GM18867 (cell line): ENCODE results near the gene MAMDC4.

Experiments
- ATAC-seq: cut with Tn5 transposase; IDR thresholded peaks from one replicate; pipeline ENCODE4 v1.9.1; 2021; ENCODE audit warnings: mild to moderate bottlenecking, moderate library complexity; ENCODE audit not compliant: unreplicated experiment

The MAMDC4 gene

DNA sequence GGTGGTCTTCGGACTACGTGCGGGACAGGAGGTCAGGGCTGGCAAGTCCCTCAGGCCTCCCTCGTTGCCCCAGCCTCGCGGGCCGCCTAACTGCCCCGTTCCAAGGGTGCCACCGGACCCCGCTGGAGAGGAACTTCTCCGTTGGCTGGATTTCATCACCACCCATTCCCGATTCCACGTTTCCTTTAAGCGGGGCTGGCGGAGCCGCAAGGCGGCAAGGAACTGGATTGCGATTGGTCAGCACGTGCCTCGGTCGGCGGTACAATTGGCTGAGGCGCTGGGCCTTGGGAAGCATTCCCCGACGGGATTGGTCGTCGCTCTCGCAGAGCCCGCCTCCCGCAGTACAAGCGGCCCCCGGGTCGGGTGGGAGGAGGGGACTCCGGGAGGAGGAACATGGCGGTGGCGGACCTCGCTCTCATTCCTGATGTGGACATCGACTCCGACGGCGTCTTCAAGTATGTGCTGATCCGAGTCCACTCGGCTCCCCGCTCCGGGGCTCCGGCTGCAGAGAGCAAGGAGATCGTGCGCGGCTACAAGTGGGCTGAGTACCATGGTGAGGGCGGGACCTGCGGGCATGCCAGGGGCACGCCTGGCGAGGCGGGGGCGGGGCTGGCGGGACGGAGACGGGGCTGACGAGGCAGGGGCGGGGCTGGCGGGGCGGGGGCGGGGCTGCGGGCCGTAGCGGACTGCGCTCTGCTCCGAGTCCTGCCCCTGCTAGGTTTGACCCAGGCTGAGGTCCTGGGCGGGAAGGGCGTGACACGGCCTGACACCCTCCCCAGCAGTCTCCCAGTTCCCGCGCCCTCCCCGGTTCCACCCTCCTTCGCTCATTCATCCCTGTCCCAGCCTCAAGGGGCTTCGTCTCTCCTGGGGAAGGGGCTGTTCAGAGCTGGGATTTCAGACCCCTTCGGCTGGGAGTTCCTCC is 2.8 kb upstream of the MAMDC4 start, which contains the start of gene PHPT1:
PHPT1 (plus strand) TSS at position 372 of the 922 bp plus-strand sequence; CDS start at position 394, 22 bp downstream.
- ATAC-seq = peak; percentile 81

DNA sequence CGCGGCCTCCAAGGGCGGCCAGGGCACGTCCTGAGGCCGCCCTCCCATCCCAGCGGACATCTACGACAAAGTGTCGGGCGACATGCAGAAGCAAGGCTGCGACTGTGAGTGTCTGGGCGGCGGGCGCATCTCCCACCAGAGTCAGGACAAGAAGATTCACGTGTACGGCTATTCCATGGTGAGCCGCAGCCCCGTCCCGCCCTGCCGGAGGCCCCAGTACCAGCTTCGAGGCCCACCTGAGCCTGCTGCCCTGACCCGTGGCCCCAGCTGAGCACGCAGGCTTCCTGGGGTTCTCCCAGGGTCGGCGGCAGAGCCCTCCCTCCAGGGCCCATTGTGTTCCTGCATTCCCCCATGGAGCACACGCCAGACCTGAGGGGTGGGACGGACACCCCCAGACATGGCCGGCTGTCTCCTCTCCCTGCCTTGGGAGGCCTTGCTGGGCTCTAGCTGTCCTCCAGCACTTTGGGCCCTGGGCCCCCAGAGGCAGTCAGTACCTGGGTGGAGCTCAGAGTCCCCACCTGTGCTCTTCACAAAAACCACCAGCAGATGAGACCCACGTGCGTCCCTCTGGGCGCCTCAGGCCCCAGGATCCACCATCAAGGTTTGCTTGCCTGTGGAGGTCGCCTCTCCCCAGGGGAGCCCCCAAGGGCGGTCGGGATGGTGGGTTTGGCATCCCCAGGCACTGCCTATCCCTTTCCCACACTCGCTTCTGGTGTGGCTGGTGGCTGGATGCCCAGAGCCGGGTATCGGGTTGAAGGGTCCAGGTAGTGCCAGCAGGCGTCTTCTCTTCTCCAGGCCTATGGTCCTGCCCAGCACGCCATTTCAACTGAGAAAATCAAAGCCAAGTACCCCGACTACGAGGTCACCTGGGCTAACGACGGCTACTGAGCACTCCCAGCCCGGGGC is 1.9 kb upstream of the MAMDC4 start:
- no peak for ATAC-seq

DNA sequence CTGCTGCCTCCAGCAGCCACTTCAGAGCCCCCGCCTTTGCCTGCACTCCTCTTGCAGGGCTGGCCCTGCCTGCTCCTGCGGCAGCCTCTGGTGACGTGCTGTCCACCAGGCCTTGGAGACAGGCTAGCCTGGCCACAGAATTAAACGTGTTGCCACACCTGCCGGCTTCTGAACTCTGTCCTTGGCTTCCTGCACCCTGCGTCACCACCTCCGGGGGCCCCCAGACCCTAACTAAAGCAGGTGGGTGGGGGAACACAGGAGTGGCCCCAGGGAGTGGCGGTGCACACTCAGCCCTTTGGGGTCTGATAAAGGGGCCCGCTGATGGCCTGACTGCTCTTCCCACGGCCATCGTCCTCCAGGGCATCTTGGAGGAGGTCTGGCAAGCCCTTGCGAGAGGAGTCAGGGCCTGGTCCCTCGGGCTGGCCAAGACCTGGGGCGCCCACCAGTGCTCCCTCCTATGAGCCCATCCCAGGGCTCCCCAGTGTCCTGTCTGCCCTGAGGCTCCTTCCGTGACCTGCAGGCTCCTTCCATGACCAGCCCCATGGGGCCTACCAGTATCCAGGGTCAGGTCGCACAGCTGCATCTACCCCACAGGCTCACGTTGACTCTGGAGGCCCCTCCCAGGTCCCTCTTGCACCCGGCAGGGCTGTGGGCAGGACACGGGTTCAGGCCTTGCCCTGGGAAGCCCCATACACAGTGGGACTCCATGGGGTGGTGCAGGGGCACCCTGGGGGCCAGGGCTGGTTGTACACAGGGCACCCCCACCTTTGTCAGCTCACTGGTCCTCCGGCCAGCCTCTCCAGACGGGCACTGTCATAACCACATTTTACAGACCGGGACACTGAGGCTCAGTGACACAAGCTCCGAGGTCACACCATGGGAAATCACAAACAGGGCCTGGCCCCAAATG is 1.0 kb upstream of the MAMDC4 start:
- ATAC-seq = no peak

DNA sequence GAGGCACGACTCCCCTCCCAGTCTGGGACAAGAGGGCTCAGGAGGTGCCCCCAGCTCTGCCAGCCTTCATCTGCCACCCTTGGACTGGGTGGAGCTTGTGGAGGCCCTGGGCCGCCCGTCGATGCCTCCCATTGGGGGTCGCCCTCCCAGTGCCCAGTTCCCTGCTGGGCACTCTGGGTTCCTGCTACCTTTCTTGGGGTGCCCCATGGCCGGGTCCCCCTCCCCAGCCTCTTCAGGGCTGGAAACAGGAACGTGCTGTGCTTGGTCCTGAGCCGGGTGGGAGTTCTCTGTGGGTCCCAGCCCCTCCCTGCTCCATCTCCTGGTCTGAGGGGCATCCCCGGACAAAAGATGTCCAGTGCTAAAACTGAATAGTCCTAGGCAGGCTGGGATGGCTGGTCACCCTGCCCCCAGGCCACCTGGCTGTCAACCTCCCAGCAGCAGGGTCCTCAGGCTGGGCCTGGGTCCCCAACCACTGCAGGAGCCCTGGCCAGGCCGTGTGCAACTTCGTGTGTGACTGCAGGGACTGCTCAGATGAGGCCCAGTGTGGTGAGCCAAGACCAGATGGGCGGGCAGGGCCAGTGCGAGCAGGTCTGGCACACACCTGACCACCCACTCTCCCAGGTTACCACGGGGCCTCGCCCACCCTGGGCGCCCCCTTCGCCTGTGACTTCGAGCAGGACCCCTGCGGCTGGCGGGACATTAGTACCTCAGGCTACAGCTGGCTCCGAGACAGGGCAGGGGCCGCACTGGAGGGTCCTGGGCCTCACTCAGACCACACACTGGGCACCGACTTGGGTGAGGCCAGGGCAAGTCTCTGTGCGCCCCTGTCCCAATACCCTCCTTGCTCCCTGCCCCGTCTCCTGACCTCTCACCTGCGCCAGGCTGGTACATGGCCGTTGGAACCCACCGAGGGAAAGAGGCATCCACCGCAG is 784 bp downstream of the MAMDC4 start:
- ATAC-seq = no peak

DNA sequence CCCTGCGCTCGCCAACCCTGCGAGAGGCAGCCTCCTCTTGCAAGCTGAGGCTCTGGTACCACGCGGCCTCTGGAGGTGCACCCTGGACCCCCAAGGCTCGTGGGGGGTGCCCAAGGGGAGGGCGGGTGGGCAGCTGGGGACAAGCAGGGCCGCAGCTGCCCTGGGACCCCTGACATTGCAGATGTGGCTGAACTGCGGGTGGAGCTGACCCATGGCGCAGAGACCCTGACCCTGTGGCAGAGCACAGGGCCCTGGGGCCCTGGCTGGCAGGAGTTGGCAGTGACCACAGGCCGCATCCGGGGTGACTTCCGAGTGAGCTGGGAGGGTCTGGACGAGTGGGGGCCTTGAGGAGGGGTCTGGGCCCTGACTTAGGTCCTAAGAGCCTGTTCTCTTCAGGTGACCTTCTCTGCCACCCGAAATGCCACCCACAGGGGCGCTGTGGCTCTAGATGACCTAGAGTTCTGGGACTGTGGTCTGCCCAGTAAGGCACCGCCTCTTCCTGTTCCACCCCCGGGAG is 1.5 kb downstream of the MAMDC4 start:
- no peak for ATAC-seq

DNA sequence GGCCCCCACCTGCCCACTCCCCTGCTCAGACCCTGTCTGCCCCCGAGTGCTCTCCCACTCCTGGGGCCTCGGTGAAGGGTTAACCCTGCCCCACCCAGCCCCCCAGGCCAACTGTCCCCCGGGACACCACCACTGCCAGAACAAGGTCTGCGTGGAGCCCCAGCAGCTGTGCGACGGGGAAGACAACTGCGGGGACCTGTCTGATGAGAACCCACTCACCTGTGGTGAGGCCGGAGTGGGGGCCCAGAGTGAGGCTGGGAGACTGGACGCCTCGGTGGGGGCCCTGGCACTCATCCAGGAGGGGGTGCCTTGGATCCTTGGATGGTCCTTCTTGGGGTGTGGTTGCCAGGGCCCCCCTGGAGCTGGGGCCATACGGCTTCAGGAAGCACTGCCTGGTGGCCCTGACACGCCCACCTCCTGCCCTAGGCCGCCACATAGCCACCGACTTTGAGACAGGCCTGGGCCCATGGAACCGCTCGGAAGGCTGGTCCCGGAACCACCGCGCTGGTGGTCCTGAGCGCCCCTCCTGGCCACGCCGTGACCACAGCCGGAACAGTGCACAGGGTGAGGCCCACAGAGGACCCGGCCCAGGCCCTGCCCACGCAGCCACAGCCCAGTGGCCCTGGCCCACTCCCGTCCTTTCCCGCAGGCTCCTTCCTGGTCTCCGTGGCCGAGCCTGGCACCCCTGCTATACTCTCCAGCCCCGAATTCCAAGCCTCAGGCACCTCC is 2.1 kb downstream of the MAMDC4 start:
- ATAC-seq = no peak

DNA sequence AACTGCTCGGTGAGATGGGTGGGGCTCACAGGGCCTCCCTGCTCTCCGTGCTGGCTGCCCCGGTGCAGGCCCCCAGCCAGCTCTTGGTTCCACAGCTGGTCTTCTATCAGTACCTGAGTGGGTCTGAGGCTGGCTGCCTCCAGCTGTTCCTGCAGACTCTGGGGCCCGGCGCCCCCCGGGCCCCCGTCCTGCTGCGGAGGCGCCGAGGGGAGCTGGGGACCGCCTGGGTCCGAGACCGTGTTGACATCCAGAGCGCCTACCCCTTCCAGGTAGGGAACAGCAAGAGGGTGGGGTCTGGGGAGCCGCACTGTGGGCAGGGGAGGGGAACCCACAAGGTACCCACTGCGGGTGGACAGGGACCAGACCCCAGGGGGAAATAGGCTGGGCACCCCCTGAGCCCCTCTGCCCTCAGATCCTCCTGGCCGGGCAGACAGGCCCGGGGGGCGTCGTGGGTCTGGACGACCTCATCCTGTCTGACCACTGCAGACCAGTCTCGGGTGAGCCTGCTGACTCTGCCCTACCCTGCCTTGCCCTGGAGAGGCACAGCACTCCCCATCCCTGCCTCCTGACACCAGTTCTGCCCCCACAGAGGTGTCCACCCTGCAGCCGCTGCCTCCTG is 2.8 kb downstream of the MAMDC4 start:
- ATAC-seq = no peak

DNA sequence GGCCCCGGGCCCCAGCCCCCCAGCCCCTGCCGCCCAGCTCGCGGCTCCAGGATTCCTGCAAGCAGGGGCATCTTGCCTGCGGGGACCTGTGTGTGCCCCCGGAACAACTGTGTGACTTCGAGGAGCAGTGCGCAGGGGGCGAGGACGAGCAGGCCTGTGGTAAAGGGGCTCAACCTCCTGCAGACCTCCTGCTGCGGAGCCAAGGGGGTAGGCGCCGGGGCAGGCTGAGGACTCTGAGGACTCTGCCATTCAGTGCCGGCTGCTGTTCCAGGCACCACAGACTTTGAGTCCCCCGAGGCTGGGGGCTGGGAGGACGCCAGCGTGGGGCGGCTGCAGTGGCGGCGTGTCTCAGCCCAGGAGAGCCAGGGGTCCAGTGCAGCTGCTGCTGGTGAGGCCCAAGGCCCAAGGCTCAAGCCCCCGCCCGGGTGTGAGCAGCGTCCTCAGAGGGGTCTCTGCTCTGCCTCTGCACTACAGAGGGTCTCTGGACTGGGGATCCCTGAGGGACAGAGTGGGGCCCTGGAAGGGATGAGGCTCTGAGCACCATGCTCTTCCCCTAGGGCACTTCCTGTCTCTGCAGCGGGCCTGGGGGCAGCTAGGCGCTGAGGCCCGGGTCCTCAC is 3.4 kb downstream of the MAMDC4 start:
- no peak for ATAC-seq

DNA sequence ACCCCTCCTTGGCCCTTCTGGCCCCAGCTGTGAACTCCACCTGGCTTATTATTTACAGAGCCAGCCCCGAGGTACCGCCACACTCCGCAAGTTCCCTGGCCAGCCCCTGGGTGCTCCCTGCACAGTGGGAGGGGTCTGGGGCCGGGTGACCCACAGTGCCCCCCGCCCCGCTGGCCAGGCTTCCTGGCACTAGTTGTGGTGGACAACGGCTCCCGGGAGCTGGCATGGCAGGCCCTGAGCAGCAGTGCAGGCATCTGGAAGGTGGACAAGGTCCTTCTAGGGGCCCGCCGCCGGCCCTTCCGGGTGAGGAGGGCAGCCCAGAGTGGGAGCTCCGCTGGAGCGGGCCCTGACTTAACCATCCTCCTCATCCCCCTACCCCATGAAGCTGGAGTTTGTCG is 3.9 kb downstream of the MAMDC4 start:
- no peak for ATAC-seq

DNA sequence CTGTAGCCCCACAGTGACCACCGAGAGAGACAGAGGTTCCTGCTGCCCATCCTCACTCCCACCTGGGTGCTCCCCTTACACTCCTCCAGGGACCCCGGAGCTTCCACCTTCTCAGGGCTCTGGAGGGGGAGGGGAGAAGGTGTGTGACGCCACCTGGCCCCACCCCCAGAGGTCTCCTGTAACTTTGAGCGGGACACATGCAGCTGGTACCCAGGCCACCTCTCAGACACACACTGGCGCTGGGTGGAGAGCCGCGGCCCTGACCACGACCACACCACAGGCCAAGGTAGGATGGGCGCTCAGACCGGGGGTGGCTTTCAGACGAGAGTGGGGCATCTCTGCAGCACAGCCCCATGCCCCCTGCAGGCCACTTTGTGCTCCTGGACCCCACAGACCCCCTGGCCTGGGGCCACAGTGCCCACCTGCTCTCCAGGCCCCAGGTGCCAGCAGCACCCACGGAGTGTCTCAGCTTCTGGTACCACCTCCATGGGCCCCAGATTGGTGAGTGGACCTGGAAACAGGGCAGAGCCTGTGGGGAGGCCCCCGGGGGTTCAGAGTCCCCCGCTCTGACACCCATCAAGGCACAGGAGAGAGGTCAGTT is 4.5 kb downstream of the MAMDC4 start:
- no peak for ATAC-seq

DNA sequence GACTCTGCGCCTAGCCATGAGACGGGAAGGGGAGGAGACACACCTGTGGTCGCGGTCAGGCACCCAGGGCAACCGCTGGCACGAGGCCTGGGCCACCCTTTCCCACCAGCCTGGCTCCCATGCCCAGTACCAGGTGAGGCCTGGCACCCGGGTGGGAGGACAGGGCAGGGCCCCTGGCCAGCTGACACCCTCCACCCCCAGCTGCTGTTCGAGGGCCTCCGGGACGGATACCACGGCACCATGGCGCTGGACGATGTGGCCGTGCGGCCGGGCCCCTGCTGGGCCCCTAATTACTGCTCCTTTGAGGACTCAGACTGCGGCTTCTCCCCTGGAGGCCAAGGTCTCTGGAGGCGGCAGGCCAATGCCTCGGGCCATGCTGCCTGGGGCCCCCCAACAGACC is 5.0 kb downstream of the MAMDC4 start:
- ATAC-seq = no peak

DNA sequence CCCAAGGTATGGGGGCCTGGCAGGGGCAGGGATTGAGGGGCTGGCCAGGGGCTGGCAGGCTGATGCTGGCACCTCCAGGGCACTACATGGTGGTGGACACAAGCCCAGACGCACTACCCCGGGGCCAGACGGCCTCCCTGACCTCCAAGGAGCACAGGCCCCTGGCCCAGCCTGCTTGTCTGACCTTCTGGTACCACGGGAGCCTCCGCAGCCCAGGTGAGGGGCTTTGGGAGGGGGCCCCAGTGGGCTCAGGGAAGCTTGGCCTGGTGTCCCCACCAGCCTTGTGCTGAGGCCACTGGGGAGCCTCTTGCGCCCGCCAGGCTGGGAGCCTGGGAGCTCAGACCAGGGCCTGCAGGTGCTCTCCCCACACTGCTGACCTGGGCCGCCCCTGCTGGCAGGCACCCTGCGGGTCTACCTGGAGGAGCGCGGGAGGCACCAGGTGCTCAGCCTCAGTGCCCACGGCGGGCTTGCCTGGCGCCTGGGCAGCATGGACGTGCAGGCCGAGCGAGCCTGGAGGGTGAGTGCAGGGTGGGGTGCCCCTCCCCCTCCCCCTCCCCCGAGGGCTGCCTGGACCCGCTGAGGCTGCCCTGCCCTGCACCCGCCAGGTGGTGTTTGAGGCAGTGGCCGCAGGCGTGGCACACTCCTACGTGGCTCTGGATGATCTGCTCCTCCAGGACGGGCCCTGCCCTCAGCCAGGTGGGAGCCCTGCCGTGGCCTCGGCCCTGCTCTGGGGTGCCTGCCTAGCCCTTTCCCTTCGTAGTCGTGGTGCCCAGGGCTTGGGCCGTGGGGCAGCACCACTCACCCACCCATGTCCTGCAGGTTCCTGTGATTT is 5.7 kb downstream of the MAMDC4 start:
- no peak for ATAC-seq

DNA sequence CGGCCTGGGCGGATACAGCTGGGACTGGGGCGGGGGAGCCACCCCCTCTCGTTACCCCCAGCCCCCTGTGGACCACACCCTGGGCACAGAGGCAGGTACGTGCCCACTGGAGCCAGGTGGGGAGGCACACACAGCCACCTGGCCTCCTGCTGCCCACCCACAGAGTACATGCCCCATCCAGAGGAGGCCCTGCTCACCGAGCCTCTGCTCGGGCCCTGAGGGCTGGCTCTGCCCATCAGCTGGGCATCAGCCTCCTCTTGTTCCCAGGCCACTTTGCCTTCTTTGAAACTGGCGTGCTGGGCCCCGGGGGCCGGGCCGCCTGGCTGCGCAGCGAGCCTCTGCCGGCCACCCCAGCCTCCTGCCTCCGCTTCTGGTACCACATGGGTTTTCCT is 6.3 kb downstream of the MAMDC4 start:
- ATAC-seq = no peak

DNA sequence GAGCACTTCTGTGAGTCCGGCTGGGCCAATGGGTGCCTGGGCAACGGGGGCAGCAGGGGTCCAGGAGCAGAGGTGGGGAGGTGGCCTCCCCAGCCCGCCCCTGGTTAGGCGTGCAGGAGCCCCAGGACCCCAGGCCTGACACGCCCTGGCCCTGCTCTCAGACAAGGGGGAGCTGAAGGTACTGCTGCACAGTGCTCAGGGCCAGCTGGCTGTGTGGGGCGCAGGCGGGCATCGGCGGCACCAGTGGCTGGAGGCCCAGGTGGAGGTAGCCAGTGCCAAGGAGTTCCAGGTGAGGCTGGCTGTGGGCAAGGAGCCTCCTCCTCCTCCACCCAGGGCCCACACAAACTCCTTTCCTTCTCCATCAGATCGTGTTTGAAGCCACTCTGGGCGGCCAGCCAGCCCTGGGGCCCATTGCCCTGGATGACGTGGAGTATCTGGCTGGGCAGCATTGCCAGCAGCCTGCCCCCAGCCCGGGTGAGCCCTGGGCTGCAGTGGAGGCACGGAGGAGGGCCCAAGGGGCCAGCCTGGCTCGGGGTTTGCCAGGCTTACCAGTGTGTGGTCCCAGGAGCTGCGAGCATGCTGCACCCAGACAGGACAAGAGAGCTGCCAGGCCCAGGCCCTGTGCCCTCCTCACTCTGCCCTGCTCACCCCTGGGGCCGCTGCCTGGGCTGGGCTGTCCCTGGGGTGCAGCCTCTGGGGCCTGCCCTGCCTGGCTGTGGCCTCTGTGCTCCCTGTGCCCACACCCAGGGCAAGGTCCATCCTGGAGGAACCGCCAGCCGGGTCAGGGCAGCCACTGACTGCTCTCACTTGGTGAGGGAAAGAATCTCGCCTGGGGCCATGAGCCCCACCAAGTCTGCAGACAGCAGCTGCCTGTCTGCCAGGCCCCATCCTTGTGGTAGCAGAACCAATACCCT is 7.0 kb downstream of the MAMDC4 start:
- no peak for ATAC-seq

DNA sequence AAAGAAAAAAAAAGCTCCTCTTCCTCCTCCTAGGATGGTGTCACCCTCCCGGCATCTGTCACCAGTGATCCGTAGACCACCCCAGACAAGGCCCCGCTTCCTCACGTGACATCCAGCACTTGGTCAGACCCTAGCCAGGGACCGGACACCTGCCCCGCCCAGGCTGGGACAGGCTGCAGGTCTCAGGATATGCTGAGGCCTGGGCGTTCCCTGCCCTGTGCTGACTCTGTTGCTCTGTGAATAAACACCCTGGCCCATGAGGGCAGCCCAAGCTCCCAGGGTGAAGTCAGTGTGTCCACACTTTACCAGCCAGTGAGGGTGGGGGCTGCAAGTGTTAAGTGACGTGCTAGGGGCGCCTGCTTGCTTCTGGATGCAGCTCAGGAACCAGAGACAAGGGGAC is 8.4 kb downstream of the MAMDC4 start:
- ATAC-seq = no peak
